Measurements from ENCODE around the gene STOX2. TPM values are rescaled to one million over a fixed set of nuclear protein-coding genes. Genes with fewer than 3 reads are reported as not detected.

The STOX2 gene
- total RNA-seq, 1 donor from 2014 or later, result 26.7 TPM

DNA sequence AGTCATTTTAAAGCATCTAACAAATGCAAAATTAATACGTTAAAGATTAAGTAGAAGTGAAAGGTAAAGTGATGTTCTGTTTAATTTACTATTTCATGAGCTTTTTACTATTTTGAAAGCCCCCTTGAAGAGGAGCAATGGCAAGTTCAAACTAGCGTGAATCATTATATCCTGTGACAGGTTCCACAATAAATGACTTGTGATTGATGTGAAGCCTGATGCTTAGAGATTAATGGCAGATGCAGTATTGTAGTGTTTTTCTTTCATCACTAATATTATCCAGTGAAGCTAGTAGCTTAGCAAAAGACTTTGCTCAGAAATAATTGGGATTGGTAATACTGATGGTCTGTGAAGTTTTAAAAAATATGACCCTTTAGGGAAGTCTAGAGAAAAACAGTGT, 57.3 kb downstream of the STOX2 start:
- Mint-ChIP-seq H3K27me3 (ENCODE audit: low read depth) (no peaks in the 10 kb centered on the region), H3K4me3 (no peak overlapping the region), H3K36me3 (ENCODE audit: low read depth) (no peaks in the 10 kb centered on the region), H3K4me1 (peaks cover 29% of the 10 kb centered on the region), H3K27ac (ENCODE audit: unreplicated experiment) (peak overlapping the region; percentile 9), H3K9me3 (no peaks in the 10 kb centered on the region)
- TF ChIP-seq, protein P1, sequence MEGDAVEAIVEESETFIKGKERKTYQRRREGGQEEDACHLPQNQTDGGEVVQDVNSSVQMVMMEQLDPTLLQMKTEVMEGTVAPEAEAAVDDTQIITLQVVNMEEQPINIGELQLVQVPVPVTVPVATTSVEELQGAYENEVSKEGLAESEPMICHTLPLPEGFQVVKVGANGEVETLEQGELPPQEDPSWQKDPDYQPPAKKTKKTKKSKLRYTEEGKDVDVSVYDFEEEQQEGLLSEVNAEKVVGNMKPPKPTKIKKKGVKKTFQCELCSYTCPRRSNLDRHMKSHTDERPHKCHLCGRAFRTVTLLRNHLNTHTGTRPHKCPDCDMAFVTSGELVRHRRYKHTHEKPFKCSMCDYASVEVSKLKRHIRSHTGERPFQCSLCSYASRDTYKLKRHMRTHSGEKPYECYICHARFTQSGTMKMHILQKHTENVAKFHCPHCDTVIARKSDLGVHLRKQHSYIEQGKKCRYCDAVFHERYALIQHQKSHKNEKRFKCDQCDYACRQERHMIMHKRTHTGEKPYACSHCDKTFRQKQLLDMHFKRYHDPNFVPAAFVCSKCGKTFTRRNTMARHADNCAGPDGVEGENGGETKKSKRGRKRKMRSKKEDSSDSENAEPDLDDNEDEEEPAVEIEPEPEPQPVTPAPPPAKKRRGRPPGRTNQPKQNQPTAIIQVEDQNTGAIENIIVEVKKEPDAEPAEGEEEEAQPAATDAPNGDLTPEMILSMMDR (conservative IDR thresholded peaks at IDR 0.05), result no peak
- no peak for DNase-seq (ENCODE audit: low read depth, low spot score)

GRCh38 chr4:183966371-183966770, 61.3 kb downstream of the STOX2 start:
- Mint-ChIP-seq H3K4me3 (no peak overlapping the region), H3K9me3 (no peaks in the 10 kb centered on the region), H3K36me3 (ENCODE audit: low read depth) (peaks cover 5% of the 10 kb centered on the region), H3K27ac (ENCODE audit: unreplicated experiment) (no peak overlapping the region), H3K4me1 (peaks cover 55% of the 10 kb centered on the region), H3K27me3 (ENCODE audit: low read depth) (no peaks in the 10 kb centered on the region)
- TF ChIP-seq, protein P1 (conservative IDR thresholded peaks at IDR 0.05), result no peak
- no peak for DNase-seq (ENCODE audit: low read depth, low spot score)

- Mint-ChIP-seq H3K9me3 (no peaks in the 10 kb centered on the region), H3K4me3 (no peak overlapping the region), H3K27ac (ENCODE audit: unreplicated experiment) (peak overlapping the region; percentile 15), H3K4me1 (peaks cover 48% of the 10 kb centered on the region), H3K27me3 (ENCODE audit: low read depth) (no peaks in the 10 kb centered on the region), H3K36me3 (ENCODE audit: low read depth) (peaks cover 6% of the 10 kb centered on the region)
- no peak for DNase-seq (ENCODE audit: low read depth, low spot score)
- TF ChIP-seq, protein P1 (conservative IDR thresholded peaks at IDR 0.05), result no peak
These were observed 62.2 kb downstream of the STOX2 start for GRCh38 chr4:183967266-183967665.

DNA sequence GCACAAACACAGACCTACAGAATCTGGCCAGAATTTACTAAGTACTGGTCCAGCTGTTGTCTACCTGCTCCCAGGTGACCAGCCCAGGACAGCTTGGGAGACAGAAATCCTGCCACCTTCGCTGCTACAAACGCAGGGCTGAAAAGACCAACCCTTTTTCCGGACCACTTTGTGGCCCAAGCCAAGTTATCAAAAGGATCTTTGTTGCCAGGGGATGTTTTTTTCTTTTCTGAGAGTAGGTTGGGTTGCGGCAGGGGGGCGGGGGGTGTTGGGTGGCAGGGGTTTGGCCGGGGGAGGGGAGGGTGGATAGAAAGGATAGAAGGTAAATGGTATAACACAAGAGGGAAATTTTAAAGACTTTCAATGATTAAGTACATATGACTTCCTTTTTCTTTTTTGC, 63.4 kb downstream of the STOX2 start:
- Mint-ChIP-seq H3K36me3 (ENCODE audit: low read depth) (peaks cover 10% of the 10 kb centered on the region), H3K4me1 (peaks cover 43% of the 10 kb centered on the region), H3K9me3 (peaks cover 5% of the 10 kb centered on the region), H3K27me3 (ENCODE audit: low read depth) (no peaks in the 10 kb centered on the region), H3K27ac (ENCODE audit: unreplicated experiment) (peak overlapping the region; percentile 94), H3K4me3 (peak overlapping the region; percentile 74)
- DNase-seq (ENCODE audit: low read depth, low spot score), result peak; percentile 19
- TF ChIP-seq, protein P1 (conservative IDR thresholded peaks at IDR 0.05), result no peak

DNA sequence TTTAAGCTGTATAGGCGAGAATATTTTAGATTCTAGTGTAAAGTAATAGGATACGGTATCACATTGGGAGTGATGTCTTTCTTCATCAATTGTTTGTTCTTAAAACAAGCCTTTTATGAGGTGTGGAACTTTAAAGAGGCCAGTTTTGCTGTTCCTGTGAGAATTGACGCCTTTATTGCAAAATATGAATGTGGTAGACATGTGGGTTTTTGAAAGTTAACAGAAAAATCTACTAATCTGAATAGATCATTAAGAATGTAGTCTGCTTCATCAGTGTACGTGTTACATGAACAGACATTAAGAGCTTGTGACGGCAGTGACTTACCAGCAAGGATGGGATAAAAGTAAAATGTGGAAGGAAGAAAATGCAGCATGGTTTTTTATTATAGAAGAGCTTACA, 63.8 kb downstream of the STOX2 start:
- TF ChIP-seq, protein P1 (conservative IDR thresholded peaks at IDR 0.05), result no peak
- Mint-ChIP-seq H3K27me3 (ENCODE audit: low read depth) (no peaks in the 10 kb centered on the region), H3K9me3 (peaks cover 5% of the 10 kb centered on the region), H3K4me3 (peak overlapping the region; percentile 74), H3K36me3 (ENCODE audit: low read depth) (peaks cover 13% of the 10 kb centered on the region), H3K27ac (ENCODE audit: unreplicated experiment) (no peak overlapping the region), H3K4me1 (peaks cover 43% of the 10 kb centered on the region)
- DNase-seq (ENCODE audit: low read depth, low spot score), result no peak

DNA sequence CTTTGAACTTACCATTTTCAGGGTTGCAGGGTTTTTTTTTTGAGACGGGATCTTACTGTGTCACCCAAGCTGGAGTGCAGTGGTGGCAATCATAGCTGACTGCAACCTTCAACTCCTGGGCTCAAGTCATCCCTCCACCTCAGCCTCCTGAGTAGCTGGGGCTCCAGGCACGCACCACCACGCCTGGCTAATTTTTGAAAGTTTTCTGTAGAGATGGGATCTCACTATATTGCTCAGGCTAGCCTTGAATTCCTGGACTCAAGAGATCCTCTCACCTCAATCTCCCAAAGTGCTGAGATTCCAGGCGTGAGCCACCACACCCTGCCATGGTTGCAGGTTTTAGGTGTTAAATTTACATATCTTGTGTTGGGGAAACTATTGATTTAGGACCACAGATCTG, 64.5 kb downstream of the STOX2 start:
- TF ChIP-seq, protein P1 (conservative IDR thresholded peaks at IDR 0.05), result no peak
- peaks cover 8% of the 10 kb centered on the region for H3K9me3 Mint-ChIP-seq
- no peak for DNase-seq (ENCODE audit: low read depth, low spot score)
- no peak overlapping the region for H3K27ac Mint-ChIP-seq (ENCODE audit: unreplicated experiment)
- peaks cover 39% of the 10 kb centered on the region for H3K4me1 Mint-ChIP-seq
- no peaks in the 10 kb centered on the region for H3K27me3 Mint-ChIP-seq (ENCODE audit: low read depth)
- peaks cover 19% of the 10 kb centered on the region for H3K36me3 Mint-ChIP-seq (ENCODE audit: low read depth)
- H3K4me3 Mint-ChIP-seq, result no peak overlapping the region
